HG02885 (cell line): ENCODE results near the gene APP.
"Not testable (repeated sequence)": the region's sequence is repeated elsewhere in the genome, so short reads cannot be mapped to it uniquely, and the experiment has no call there.

Experiments
- ATAC-seq: cut with Tn5 transposase; IDR thresholded peaks from one replicate; pipeline ENCODE4 v1.9.1; 2021; ENCODE audit warnings: mild to moderate bottlenecking; ENCODE audit not compliant: unreplicated experiment, poor library complexity

Gene APP

DNA sequence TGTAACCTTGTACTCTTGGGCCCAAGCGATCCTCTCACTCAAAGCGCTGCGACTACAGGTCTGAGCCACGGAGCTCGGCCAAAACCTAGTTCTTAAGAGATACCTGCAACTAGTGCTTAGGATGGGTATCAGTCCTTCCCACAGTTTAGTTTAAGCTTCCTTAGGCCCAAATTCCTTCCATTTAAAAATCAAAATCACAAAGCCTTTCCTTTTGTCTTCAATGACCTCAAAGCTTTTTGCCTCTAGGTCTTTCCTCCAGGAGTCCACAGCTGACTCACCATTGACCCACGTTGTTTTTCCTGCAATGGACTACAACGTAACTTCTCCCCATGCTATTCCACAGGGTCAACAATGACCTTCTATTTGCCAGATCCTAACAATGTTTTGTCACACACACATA lies 64.0 kb downstream of the APP start:
- no peak for ATAC-seq

- ATAC-seq = no peak
Measured at GRCh38 chr21:26105819-26106218, 64.8 kb downstream of the APP start.

DNA sequence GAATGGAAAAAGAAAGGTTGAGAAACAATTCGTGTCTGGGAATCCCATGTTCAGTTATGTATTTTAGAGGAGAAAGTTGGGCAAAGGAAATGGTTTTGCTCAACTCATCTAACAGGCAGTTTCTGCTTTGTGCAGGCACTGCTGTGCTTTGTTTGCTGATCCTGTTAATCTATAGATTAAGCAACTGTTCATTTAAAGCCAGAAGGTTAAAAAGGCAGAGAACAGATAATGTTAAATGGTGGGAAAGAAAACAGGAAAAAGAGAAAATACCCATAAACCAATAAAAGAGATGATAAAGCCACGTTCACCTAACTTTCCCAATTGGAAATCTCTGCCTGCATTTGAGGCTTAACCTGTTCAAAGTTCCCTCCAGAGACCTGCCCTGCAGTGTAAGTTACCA lies 70.0 kb downstream of the APP start:
- ATAC-seq = no peak

- no peak for ATAC-seq
Measured at GRCh38 chr21:26099610-26100219, 70.9 kb downstream of the APP start.

DNA sequence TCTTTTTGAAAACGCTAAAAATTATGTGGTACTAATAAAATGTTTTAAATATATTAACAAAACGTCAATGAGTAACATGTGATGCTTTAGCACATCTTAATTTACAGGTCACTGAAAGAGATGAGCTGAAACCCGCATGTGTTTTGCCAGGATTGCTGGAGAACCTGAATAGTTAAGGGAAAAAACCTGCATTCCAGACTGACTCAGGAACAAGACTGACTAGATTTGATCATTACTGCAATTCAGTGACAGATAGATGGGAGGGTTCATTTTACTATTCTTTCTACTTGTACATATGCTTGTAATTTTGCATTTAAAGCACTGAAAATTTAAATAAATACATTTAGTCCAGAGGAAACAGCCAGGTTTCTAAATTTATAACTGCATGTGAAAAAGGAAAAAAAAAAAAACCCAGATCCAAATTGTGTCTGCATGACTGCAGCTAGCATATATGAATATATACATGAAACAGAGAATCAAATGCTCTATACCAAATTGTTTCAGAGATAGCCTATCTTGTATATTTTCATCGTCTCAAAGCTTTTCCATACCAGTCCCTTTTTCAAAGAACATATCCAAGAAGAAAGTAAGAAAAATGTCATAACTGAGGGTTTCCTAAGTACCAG lies 71.7 kb downstream of the APP start:
- no peak for ATAC-seq

DNA sequence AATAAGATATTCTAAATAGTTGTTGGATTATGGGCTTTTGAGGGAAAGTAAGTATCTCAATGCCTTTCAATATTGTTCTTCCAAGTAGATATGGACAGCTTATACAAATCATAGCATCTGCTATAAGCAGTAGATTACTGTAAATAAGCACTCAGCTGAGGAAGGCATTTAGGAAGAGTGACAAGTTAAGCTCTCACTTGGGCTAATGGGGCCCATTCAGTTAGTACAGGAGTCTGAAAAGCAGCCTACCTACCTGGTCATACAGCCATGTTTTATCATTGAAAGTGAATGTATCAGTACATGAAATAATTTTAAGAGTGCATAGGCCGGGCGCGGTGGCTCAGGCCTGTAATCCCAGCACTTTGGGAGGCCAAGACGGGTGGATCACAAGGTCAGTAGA lies 73.1 kb downstream of the APP start:
- no peak for ATAC-seq

GRCh38 chr21:26096494-26097371 lies 73.8 kb downstream of the APP start:
- ATAC-seq = no peak

DNA sequence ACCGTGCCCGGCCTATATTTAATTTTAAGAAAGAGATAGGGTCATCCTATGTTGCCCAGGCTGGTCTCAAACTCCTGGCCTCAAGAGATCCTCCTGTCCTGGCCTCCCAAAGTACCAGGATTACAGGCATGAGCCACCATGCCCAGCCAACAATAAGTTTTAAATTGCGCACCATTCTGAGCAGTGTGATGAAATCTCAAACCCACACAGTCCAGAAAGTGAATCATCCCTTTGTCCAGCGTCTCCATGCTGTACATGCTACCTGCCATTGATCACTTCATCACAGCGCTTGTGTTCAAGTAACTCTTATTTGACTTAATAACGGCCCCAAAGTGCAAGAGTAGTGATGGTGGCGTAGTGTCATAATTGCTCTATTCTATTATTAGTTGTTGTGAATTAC lies 75.4 kb downstream of the APP start:
- ATAC-seq = no peak

DNA sequence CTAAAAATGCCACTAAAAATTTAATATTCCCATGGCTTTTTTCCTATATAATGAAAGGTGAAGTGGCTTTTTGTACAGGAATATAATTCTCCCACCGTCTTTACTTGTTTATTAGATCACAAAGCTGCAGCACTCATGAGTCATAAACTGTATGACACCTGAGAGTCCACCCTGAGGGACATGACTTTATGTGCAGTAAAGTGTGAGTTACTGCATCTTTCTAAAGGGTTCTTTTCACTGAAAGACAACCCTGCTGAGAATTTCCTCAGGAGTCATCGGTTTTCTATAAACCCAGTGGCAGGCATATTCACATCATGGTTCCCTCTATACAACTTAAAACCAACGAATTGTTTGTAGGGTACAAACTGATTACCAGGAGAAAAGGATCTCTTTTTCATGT lies 77.4 kb downstream of the APP start:
- ATAC-seq = no peak

DNA sequence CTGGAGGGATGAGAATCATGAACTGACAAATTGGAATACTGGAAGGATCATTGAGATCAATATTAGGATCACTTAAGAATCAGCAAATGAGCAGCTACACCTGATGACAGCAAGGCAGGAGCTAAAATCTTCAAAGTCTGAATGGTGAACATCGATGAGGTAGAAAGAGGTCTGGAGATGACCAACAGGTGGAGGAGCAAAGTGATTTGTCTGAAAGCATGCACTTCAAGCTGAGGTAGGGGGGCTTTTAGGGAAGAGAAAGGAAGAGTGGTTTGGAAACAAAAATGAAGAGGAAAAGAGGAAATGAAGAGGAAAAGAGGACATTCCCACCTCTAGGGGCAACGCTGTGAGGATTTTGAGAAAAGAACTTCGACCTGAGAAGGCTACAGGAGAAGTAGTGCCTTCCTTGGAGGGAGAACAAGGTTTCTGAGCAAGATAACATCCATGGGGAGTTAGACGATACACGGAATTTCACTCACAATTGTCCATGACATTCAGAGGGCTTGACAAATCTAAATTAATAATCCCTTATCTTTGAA lies 79.0 kb downstream of the APP start:
- no peak for ATAC-seq

- no peak for ATAC-seq
Measured at GRCh38 chr21:26089730-26090129, 80.8 kb downstream of the APP start.

- no peak for ATAC-seq
Measured at GRCh38 chr21:26087223-26087918, 83.2 kb downstream of the APP start.

DNA sequence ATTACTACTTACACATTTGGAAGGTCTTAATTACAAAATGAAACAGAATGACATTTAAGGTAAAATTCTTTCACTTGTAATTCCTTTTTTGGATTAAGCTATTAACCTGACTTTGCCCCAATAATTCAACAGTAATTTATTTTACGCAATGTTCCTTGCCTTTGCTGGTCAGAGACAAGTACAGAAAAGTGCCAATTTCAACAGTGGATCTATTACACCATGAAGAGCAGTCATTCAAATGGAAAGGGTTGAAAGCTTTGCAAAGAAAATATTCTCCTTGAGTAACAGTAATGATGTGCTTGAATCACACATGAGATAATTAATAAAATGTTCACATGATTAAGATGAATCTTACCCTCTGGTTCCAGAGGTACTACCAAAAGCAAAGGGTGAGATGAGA lies 84.7 kb downstream of the APP start:
- ATAC-seq = no peak

GRCh38 chr21:26085127-26085526 lies 85.4 kb downstream of the APP start:
- no peak for ATAC-seq

DNA sequence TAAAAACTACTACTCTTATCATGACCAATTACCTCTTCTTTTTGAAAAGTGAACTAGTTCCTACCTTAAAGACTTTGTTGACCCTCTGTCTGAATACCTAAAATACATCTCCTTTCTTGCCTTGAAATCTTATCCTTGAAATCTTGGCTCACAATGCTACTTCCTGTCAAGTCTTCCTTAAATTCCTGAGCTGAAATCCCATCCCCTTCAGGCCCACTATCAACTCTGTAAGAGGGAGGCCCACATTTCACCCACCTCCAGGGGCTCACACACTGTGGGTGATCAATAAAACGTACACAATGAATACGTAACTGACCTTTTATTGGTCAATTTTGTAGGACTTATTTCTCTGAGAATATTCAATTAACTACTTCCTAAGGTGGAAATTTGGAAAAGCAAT lies 88.0 kb downstream of the APP start:
- no peak for ATAC-seq

- ATAC-seq = not testable (repeated sequence)
Measured at GRCh38 chr21:26081175-26081760, 89.3 kb downstream of the APP start.

DNA sequence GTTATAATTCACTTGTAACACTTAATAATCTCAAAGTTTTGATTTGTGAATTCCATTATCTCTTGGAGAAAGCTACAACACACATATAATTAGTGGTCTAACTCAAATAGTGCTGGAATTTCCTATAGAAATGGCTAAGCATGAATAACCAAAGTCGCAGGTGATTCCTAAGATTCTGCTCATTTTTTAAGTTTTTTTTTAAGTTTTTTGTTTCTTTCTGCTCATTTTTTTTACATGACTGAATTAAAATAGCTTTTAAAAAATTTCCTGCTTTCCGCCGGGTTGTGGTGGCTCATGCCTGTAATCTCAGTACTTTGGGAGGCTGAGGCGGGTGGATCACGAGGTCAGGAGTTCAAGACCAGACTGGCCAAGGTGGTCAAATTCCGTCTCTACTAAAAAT lies 90.4 kb downstream of the APP start:
- no peak for ATAC-seq

GRCh38 chr21:26079366-26079765 lies 91.2 kb downstream of the APP start:
- ATAC-seq = no peak

GRCh38 chr21:26077521-26077920 lies 93.0 kb downstream of the APP start:
- ATAC-seq = no peak
